DND-41 (cell line): Measurements from ENCODE around the gene SLC10A3.

ENCODE experiments used
- EZH2 ChIP-seq: IDR thresholded peaks from 3 replicates; pipeline ENCODE4 v1.6.1; 2012; ENCODE audit warnings: borderline replicate concordance, low read depth, mild to moderate bottlenecking, moderate library complexity, low read length, inconsistent platforms; ENCODE audit not compliant: severe bottlenecking
- TF ChIP-seq, protein P1 (sequence below): IDR thresholded peaks from 2 replicates; pipeline ENCODE4 v1.5.1; 2012; ENCODE audit warnings: borderline replicate concordance, low read length, moderate library complexity, mild to moderate bottlenecking; ENCODE audit not compliant: poor library complexity, severe bottlenecking; ENCODE audit errors: extremely low read depth

DNA sequence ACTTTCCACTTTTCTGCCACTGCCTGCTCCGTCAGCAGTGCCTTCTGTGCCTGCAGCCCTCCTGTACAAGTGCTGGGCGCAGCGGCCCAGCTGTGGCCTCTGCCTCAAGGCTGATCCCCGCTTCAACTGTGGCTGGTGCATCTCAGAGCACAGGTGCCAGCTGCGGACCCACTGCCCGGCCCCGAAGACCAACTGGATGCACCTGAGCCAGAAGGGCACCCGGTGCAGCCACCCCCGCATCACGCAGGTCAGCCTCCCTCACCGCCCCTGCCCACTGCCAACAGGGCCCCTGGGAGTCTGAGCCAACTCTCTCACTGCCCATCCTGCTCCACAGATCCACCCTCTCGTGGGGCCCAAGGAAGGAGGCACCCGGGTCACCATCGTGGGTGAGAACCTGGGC is 24.8 kb downstream of the SLC10A3 start:
- TF ChIP-seq, protein P1, sequence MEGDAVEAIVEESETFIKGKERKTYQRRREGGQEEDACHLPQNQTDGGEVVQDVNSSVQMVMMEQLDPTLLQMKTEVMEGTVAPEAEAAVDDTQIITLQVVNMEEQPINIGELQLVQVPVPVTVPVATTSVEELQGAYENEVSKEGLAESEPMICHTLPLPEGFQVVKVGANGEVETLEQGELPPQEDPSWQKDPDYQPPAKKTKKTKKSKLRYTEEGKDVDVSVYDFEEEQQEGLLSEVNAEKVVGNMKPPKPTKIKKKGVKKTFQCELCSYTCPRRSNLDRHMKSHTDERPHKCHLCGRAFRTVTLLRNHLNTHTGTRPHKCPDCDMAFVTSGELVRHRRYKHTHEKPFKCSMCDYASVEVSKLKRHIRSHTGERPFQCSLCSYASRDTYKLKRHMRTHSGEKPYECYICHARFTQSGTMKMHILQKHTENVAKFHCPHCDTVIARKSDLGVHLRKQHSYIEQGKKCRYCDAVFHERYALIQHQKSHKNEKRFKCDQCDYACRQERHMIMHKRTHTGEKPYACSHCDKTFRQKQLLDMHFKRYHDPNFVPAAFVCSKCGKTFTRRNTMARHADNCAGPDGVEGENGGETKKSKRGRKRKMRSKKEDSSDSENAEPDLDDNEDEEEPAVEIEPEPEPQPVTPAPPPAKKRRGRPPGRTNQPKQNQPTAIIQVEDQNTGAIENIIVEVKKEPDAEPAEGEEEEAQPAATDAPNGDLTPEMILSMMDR: no peak
- no peak for TF ChIP-seq EZH2
